ENCODE results near the gene FAM209A. TPM values are rescaled to one million over a fixed set of nuclear protein-coding genes. Genes with fewer than 3 reads are reported as not detected.
"Not testable (repeated sequence)": the region's sequence is repeated elsewhere in the genome, so short reads cannot be mapped to it uniquely, and the experiment has no call there.

FAM209A gene
- total and polyA plus RNA-seq, 3 donors from 2014 or later = 31.3 to 111 (median 53.7) TPM

GRCh38 chr20:56518721-56519398 lies 5.7 kb upstream of the FAM209A start:
- H3K36me3 ChIP-seq (ENCODE audit: low read depth, missing control alignments) = no peaks in the 10 kb centered on the region
- H3K27me3 ChIP-seq = no peaks in the 10 kb centered on the region
- TF ChIP-seq CTCF (IDR thresholded peaks at IDR 0.05) (no peak), POLR2A (IDR thresholded peaks at IDR 0.05) (no peak)
- WGBS, 2 donors = 90 to 94% methylated on average over 10 of the region's 10 CpGs
- no peaks in the 10 kb centered on the region for H3K4me1 ChIP-seq
- intact Hi-C loops (cut with DNase I; ENCODE audit: low total_unique reads) = no loop called here
- H3K27ac ChIP-seq = no peak overlapping the region
- no peak overlapping the region for H3K4me3 ChIP-seq
- no peaks in the 10 kb centered on the region for H3K9me3 ChIP-seq
- DNase-seq = no peak

GRCh38 chr20:56519551-56519950 lies 5.0 kb upstream of the FAM209A start:
- Histone ChIP-seq H3K27me3 (no peaks in the 10 kb centered on the region), H3K4me3 (no peak overlapping the region), H3K27ac (no peak overlapping the region), H3K9me3 (no peaks in the 10 kb centered on the region), H3K36me3 (ENCODE audit: low read depth, missing control alignments) (no peaks in the 10 kb centered on the region), H3K4me1 (no peaks in the 10 kb centered on the region)
- DNase-seq = no peak
- WGBS, 2 donors = 98 to 99% methylated on average over 10 of the region's 10 CpGs
- TF ChIP-seq CTCF (IDR thresholded peaks at IDR 0.05) = no peak
- TF ChIP-seq POLR2A (IDR thresholded peaks at IDR 0.05) = no peak
- intact Hi-C loops (cut with DNase I; ENCODE audit: low total_unique reads) = no loop called here

- no peaks in the 10 kb centered on the region for H3K4me1 ChIP-seq
- no peaks in the 10 kb centered on the region for H3K36me3 ChIP-seq (ENCODE audit: low read depth, missing control alignments)
- H3K4me3 ChIP-seq = no peak overlapping the region
- no peak for TF ChIP-seq POLR2A (IDR thresholded peaks at IDR 0.05)
- no peak for TF ChIP-seq CTCF (IDR thresholded peaks at IDR 0.05)
- 95 to 97% methylated on average over 6 to 10 of the region's 10 CpGs for WGBS, 2 donors
- DNase-seq = no peak
- intact Hi-C loops (cut with DNase I; ENCODE audit: low total_unique reads) = no loop called here
- no peak overlapping the region for H3K27ac ChIP-seq
- H3K9me3 ChIP-seq = no peaks in the 10 kb centered on the region
- H3K27me3 ChIP-seq = no peaks in the 10 kb centered on the region
These were observed 4.4 kb upstream of the FAM209A start for GRCh38 chr20:56520180-56520579.

GRCh38 chr20:56520746-56521354 lies 3.7 kb upstream of the FAM209A start:
- intact Hi-C loops (cut with DNase I; ENCODE audit: low total_unique reads); H3K9me3 ChIP-seq; H3K4me1 ChIP-seq; DNase-seq; H3K27ac ChIP-seq; H3K27me3 ChIP-seq; H3K36me3 ChIP-seq (ENCODE audit: low read depth, missing control alignments); H3K4me3 ChIP-seq: not testable (repeated sequence)
- 81 to 84% methylated on average over 13 of the region's 13 CpGs for WGBS, 2 donors

- H3K9me3 ChIP-seq = no peaks in the 10 kb centered on the region
- intact Hi-C loops (cut with DNase I; ENCODE audit: low total_unique reads) = no loop called here
These were observed 2.2 kb upstream of the FAM209A start for GRCh38 chr20:56522311-56522710.

More at GRCh38 chr20:56522311-56522710, 2.2 kb upstream of the FAM209A start:
- TF ChIP-seq CTCF (IDR thresholded peaks at IDR 0.05) (no peak), POLR2A (IDR thresholded peaks at IDR 0.05) (no peak)
- Histone ChIP-seq H3K4me1 (no peaks in the 10 kb centered on the region), H3K36me3 (ENCODE audit: low read depth, missing control alignments) (no peaks in the 10 kb centered on the region), H3K27ac (no peak overlapping the region), H3K27me3 (no peaks in the 10 kb centered on the region), H3K4me3 (no peak overlapping the region)
- 85 to 86% methylated on average over 6 of the region's 6 CpGs for WGBS, 2 donors
- DNase-seq = no peak

Measured in testis (tissue), 3 donors.